Measurements from ENCODE around the gene SPAAR. TPM values are rescaled to one million over a fixed set of nuclear protein-coding genes. Genes with fewer than 3 reads are reported as not detected.

Gene SPAAR
- total RNA-seq, 1 experiment from 2014 or later = not detected

DNA sequence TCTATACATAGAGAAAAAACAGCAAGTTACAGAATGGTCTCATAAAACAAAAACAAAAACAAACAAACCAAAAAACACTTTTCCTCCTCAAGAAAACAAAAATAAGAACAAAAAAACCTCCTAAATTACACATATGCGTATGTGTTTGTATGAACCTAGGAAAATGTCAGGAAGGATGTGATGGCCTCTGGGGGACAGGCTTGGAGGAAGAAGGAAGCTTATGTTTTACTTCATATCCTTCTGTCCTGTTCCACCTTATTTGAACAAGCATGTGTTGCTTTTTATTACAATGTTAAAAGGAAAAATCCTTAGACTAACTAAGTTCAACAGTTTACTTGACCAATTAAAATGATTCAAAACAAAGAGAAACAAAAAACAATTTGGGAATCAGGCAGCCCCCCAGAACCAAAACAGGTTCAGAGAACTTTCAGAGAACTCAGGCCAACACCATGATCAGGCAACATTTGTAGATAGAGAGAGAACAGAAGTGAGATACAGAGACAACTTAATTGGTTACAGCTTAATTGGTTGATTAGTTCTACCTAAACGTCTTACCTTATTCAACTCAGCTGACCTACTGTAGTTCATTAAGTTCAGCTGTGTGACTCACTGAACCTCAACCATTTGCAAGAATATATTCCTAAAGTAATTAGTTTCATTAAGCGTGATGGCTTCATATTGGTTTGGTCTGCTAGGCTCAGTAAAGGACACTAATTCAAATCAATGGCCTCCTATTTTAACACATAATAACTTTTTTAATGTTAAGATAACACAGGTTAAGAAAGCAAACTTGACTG is 10.1 kb downstream of the SPAAR start:
- Histone ChIP-seq H3T11ph (ENCODE audit: low read length) (no peak overlapping the region), H3K9me3 (ENCODE audit: control insufficient read depth, low read depth, low read length) (no peaks in the 10 kb centered on the region), H3K27ac (ENCODE audit: insufficient read length, low read depth, low read length) (no peak overlapping the region), H2BK20ac (ENCODE audit: low read depth, low read length, poor library complexity, severe bottlenecking) (no peak overlapping the region), H2AK5ac (ENCODE audit: insufficient read length, low read length) (no peak overlapping the region), H2BK15ac (ENCODE audit: low read depth, low read length) (no peak overlapping the region), H3K79me2 (ENCODE audit: insufficient read depth, low read length) (no peaks in the 10 kb centered on the region), H3K27me3 (ENCODE audit: insufficient read depth, low read length) (no peaks in the 10 kb centered on the region), H3K4ac (ENCODE audit: low read depth, low read length) (no peak overlapping the region), H3K18ac (ENCODE audit: insufficient read length, low read depth, low read length) (no peak overlapping the region), H2BK12ac (ENCODE audit: insufficient read length, low read depth, low read length) (no peak overlapping the region), H3K14ac (ENCODE audit: insufficient read depth, low read length) (no peak overlapping the region), H3K4me1 (ENCODE audit: insufficient read depth, low read length) (no peaks in the 10 kb centered on the region), H3K23ac (ENCODE audit: insufficient read length, low read depth, low read length) (no peak overlapping the region), H4K8ac (replicated peaks; ENCODE audit: insufficient read length, low read depth, low read length) (no peak overlapping the region), H4K20me1 (ENCODE audit: control insufficient read depth, insufficient read depth, insufficient read length) (no peaks in the 10 kb centered on the region), H3K9ac (ENCODE audit: extremely low read depth, insufficient read length, low read length) (no peak overlapping the region), H3K4me2 (ENCODE audit: insufficient read depth, insufficient read length, low read length) (no peak overlapping the region), H2BK120ac (ENCODE audit: low read depth, low read length, poor library complexity, severe bottlenecking) (no peak overlapping the region), H2AFZ (ENCODE audit: low read length) (no peak overlapping the region), H2BK5ac (ENCODE audit: insufficient read length, low read length) (no peak overlapping the region), H3K79me1 (ENCODE audit: insufficient read depth, low read depth, low read length, poor library complexity, severe bottlenecking) (no peaks in the 10 kb centered on the region), H4K5ac (ENCODE audit: insufficient read length, low read depth, low read length) (no peak overlapping the region), H4K91ac (ENCODE audit: insufficient read length, low read depth, low read length) (no peak overlapping the region), H3K23me2 (ENCODE audit: insufficient read length, low read depth, low read length, poor library complexity, severe bottlenecking) (no peaks in the 10 kb centered on the region), H3K56ac (ENCODE audit: insufficient read length, low read depth, low read length) (no peak overlapping the region)
- Mint-ChIP-seq H3K4me1 (peaks cover 10 to 13% of the 10 kb centered on the region in 2 experiments), H3K4me3 (no peak overlapping the region), H3K36me3 (ENCODE audit: insufficient read depth in 1 of 3, low read depth in 3 of 3) (no peaks in the 10 kb centered on the region), H3K27me3 (ENCODE audit: low read depth) (no peaks in the 10 kb centered on the region; the same call in 1 of the 2 replicates), H3K9me3 (no peaks in the 10 kb centered on the region), H3K27ac (no peak overlapping the region)
- no peak for DNase-seq
- no CpG with 5 or more reads among the region's 3 CpGs for WGBS (ENCODE audit: extremely low coverage, insufficient read length, low lambda C conversion rate)
- TF ChIP-seq, protein P1, sequence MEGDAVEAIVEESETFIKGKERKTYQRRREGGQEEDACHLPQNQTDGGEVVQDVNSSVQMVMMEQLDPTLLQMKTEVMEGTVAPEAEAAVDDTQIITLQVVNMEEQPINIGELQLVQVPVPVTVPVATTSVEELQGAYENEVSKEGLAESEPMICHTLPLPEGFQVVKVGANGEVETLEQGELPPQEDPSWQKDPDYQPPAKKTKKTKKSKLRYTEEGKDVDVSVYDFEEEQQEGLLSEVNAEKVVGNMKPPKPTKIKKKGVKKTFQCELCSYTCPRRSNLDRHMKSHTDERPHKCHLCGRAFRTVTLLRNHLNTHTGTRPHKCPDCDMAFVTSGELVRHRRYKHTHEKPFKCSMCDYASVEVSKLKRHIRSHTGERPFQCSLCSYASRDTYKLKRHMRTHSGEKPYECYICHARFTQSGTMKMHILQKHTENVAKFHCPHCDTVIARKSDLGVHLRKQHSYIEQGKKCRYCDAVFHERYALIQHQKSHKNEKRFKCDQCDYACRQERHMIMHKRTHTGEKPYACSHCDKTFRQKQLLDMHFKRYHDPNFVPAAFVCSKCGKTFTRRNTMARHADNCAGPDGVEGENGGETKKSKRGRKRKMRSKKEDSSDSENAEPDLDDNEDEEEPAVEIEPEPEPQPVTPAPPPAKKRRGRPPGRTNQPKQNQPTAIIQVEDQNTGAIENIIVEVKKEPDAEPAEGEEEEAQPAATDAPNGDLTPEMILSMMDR (conservative IDR thresholded peaks at IDR 0.05) = no peak
